ENCODE data around the gene B4GALT2.

GRCh38 chr1:43936431-43937151 is 42.4 kb upstream of the B4GALT2 start:
- TF ChIP-seq POLR2AphosphoS5 (IDR thresholded peaks at IDR 0.05) = no peak
- no peak for TF ChIP-seq POLR2A (IDR thresholded peaks at IDR 0.05; ENCODE audit: low read depth)
- TF ChIP-seq CTCF (IDR thresholded peaks at IDR 0.05) = no peak
